Endothelial cell of umbilical vein (primary cell): Measurements from ENCODE around the gene HENMT1. TPM values are rescaled to one million over a fixed set of nuclear protein-coding genes. Genes with fewer than 3 reads are reported as not detected.

Experiments
- BruUV-seq: library from RNA; stranded (reverse); fragments of 400-500 nt; replicated peaks from 2 replicates; lab custom pipeline; 2021; lab: Mats Ljungman, UMichigan
- CTCF ChIA-PET: fragments of 300-600, 350-600 bp; sonication (Branson Sonifier 250); formaldehyde crosslinking; loops from one replicate; lab custom pipeline; 2021; ENCODE audit warnings: antibody characterized with exemption, inconsistent platforms; lab: Charles Lee
- POLR2A ChIA-PET: fragments of 300-600, 350-600 bp; sonication (Branson Sonifier 250); formaldehyde crosslinking; loops from one replicate; lab custom pipeline; 2021; ENCODE audit warnings: antibody characterized with exemption, inconsistent platforms; lab: Charles Lee
- DNase-seq: peaks from one replicate; pipeline ENCODE4 v3.0.0-alpha.2; 2011; ENCODE audit warnings: low read depth, low spot score
- FAIRE-seq: peaks from 2 replicates; lab custom pipeline; 2011; peaks lifted over from hg19 to GRCh38; lab: Jason Lieb, UNC
- H2AFZ ChIP-seq: 2 replicates; pipeline ENCODE4 v1.6.0; 2012; ENCODE audit warnings: low read depth, low read length, control low read depth, inconsistent platforms
- H3K27ac ChIP-seq: 2 replicates; pipeline ENCODE4 v1.5.1; 2011; ENCODE audit warnings: low read depth, mild to moderate bottlenecking, control low read depth, low read length, moderate library complexity; ENCODE audit not compliant: insufficient read depth
- H3K27me3 ChIP-seq, 2 experiments: 2 replicates each; pipeline versions ENCODE4 v1.6.0 to v1.6.1; 2011; ENCODE audit warnings: low read length in 2 of 2, mixed read lengths in 1 of 2; ENCODE audit not compliant: control insufficient read depth in 2 of 2, insufficient read depth in 2 of 2
- H3K36me3 ChIP-seq, 2 experiments: 2 replicates in 1 of 2; 3 replicates in 1 of 2; pipeline ENCODE4 v1.5.1; 2011; ENCODE audit warnings: low read length in 2 of 2, mild to moderate bottlenecking in 1 of 2, moderate library complexity in 1 of 2; ENCODE audit not compliant: control insufficient read depth in 2 of 2, insufficient read depth in 2 of 2; ENCODE audit errors: extremely low read depth in 1 of 2
- H3K4me1 ChIP-seq: 3 replicates; pipeline ENCODE4 v1.5.1; 2011; ENCODE audit warnings: mild to moderate bottlenecking, low read length; ENCODE audit not compliant: control insufficient read depth, insufficient read depth; ENCODE audit errors: extremely low read depth
- H3K4me2 ChIP-seq: 2 replicates; pipeline ENCODE4 v1.6.1; 2011; ENCODE audit warnings: low read length, control low read depth, mixed read lengths; ENCODE audit not compliant: insufficient read depth
- H3K4me3 ChIP-seq, 3 experiments: fragments of 200-600 bp in 1 of 3; sonication (generic), shearing (Covaris generic) in 1 of 3; replicated peaks in 1 of 3; 2 replicates each; pipeline ENCODE4 v1.5.1; 2011 to 2016; ENCODE audit warnings: control low read depth in 3 of 3, low read length in 3 of 3, mild to moderate bottlenecking in 2 of 3, inconsistent platforms in 1 of 3, low read depth in 1 of 3, moderate library complexity in 1 of 3; ENCODE audit not compliant: insufficient read depth in 1 of 3
- H3K79me2 ChIP-seq: 2 replicates; pipeline ENCODE4 v1.6.0; 2012; ENCODE audit warnings: low read length, inconsistent platforms; ENCODE audit not compliant: control insufficient read depth, insufficient read depth
- H3K9ac ChIP-seq: replicated peaks from 2 replicates; pipeline ENCODE3; 2011; ENCODE audit warnings: low read length, control low read depth; ENCODE audit not compliant: insufficient read depth; ENCODE audit errors: extremely low read depth
- H3K9me1 ChIP-seq: replicated peaks from 3 replicates; pipeline ENCODE4 v1.6.0; 2011; ENCODE audit warnings: mild to moderate bottlenecking, low read length; ENCODE audit not compliant: control insufficient read depth, insufficient read depth; ENCODE audit errors: extremely low read depth
- H3K9me3 ChIP-seq: replicated peaks from 2 replicates; pipeline ENCODE4 v1.5.1; 2012; ENCODE audit warnings: low read length, inconsistent platforms; ENCODE audit not compliant: control insufficient read depth, insufficient read depth
- H4K20me1 ChIP-seq: replicated peaks from 2 replicates; pipeline ENCODE3; 2011; ENCODE audit warnings: mild to moderate bottlenecking, low read length; ENCODE audit not compliant: control insufficient read depth, insufficient read depth; ENCODE audit errors: extremely low read depth
- EZH2 ChIP-seq: IDR thresholded peaks from 2 replicates; pipeline ENCODE4 v1.6.1; 2012; ENCODE audit warnings: borderline replicate concordance, low read depth, mild to moderate bottlenecking, moderate library complexity, low read length, inconsistent platforms; ENCODE audit not compliant: severe bottlenecking
- FOS ChIP-seq: IDR thresholded peaks from 2 replicates; pipeline ENCODE4 v1.6.1; 2011; ENCODE audit warnings: mild to moderate bottlenecking, low read length, moderate library complexity, borderline replicate concordance; ENCODE audit not compliant: insufficient read depth
- GATA2 ChIP-seq: IDR thresholded peaks from 2 replicates; pipeline ENCODE4 v1.7.0; 2011; ENCODE audit warnings: low read depth, mild to moderate bottlenecking, moderate library complexity, mixed read lengths, low read length; ENCODE audit not compliant: insufficient read length, insufficient read depth
- JUN ChIP-seq: IDR thresholded peaks from 2 replicates; pipeline ENCODE4 v1.6.1; 2011; ENCODE audit warnings: borderline replicate concordance, low read depth; ENCODE audit not compliant: insufficient read length, insufficient read depth
- MYC ChIP-seq: IDR thresholded peaks from one replicate; pipeline ENCODE4 v1.6.1; 2011; ENCODE audit warnings: mild to moderate bottlenecking, low read depth, low read length
- POLR2A ChIP-seq: IDR thresholded peaks from 2 replicates; pipeline ENCODE4 v1.6.1; 2012; ENCODE audit warnings: low read depth, mild to moderate bottlenecking, control low read depth, low read length
- POLR2AphosphoS5 ChIP-seq: IDR thresholded peaks from 2 replicates; pipeline ENCODE4 v1.6.1; 2012; ENCODE audit warnings: low read depth, mild to moderate bottlenecking, control low read depth, low read length, moderate library complexity; ENCODE audit not compliant: insufficient read depth
- dilution Hi-C: fragments of 300-500 bp; cut with MboI; formaldehyde crosslinking; loops from one replicate; pipeline ENCODE4 v1.15.0; 2019; ENCODE audit warnings: low sequenced_read_pairs; ENCODE audit not compliant: extremely low pct_ligation_motif_present
- intact Hi-C: fragments of 100-400 bp; cut with micrococcal nuclease; formaldehyde crosslinking; loops from one replicate; pipeline ENCODE4 v1.10.0; 2022
- polyA plus RNA-seq, 4 experiments: library from polyadenylated mRNA; depleted of rRNA in 3 of 4; stranded (reverse) in 3 of 4; unstranded in 1 of 4; fragments of >200 nt; gene quantifications; 2 replicates each; pipeline versions ENCODE4 v1.2.1 to v1.2.3, GENCODE V29; 2011 to 2012; ENCODE audit warnings: missing spikeins in 1 of 4
- total RNA-seq: library from RNA; stranded (reverse); gene quantifications from 2 replicates; pipeline ENCODE4 v1.2.3, GENCODE V29; 2021
- TF ChIP-seq, protein P1 (sequence below): IDR thresholded peaks from 2 replicates; pipeline ENCODE4 v1.6.1; 2011; ENCODE audit not compliant: insufficient read depth, insufficient read length
- TF ChIP-seq, protein P2 (sequence below), 2 donors: IDR thresholded peaks; 1 replicate in 1 of 2; 2 replicates in 1 of 2; pipeline ENCODE4 v1.5.1; 2011; ENCODE audit warnings: low read length in 2 of 2, mild to moderate bottlenecking in 2 of 2, moderate library complexity in 2 of 2, control low read depth in 1 of 2, inconsistent platforms in 1 of 2, low read depth in 1 of 2; ENCODE audit not compliant: insufficient read depth in 1 of 2; ENCODE audit errors: extremely low read depth in 1 of 2

Gene HENMT1
- total and polyA plus RNA-seq, 2 donors (not counting 3 experiments of a cell fraction or from before 2014, with no cell fraction given) = 4.4 to 4.5 TPM

- no peak overlapping the region for H2AFZ ChIP-seq
- H3K36me3 ChIP-seq = no peaks in the 10 kb centered on the region
- H3K4me2 ChIP-seq = no peak overlapping the region
- TF ChIP-seq, protein P1, sequence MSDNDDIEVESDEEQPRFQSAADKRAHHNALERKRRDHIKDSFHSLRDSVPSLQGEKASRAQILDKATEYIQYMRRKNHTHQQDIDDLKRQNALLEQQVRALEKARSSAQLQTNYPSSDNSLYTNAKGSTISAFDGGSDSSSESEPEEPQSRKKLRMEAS = no peak
- TF ChIP-seq GATA2 (no peak), JUN (no peak), FOS (no peak), POLR2A (no peak), EZH2 (no peak), MYC (no peak), POLR2AphosphoS5 (no peak)
- TF ChIP-seq, protein P2, sequence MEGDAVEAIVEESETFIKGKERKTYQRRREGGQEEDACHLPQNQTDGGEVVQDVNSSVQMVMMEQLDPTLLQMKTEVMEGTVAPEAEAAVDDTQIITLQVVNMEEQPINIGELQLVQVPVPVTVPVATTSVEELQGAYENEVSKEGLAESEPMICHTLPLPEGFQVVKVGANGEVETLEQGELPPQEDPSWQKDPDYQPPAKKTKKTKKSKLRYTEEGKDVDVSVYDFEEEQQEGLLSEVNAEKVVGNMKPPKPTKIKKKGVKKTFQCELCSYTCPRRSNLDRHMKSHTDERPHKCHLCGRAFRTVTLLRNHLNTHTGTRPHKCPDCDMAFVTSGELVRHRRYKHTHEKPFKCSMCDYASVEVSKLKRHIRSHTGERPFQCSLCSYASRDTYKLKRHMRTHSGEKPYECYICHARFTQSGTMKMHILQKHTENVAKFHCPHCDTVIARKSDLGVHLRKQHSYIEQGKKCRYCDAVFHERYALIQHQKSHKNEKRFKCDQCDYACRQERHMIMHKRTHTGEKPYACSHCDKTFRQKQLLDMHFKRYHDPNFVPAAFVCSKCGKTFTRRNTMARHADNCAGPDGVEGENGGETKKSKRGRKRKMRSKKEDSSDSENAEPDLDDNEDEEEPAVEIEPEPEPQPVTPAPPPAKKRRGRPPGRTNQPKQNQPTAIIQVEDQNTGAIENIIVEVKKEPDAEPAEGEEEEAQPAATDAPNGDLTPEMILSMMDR (IDR thresholded peaks at IDR 0.05; ENCODE audit: extremely low read depth in 1 of 2, insufficient read depth in 1 of 2, low read depth in 1 of 2, low read length in 2 of 2) = no peak
- CTCF ChIA-PET = interaction anchor here (0.8 to 5.8 kb wide), 5 partner anchors 8 to 135 kb away, joined by 3 to 340 read pairs (median 4); partner anchors contain the start of genes EEIG2, HENMT1 and PRPF38B
- intact Hi-C loops = loop anchor here (5.0 kb wide), 1 partner anchor 251 kb away; no protein-coding TSS in a partner anchor
- dilution Hi-C loops = no loop called here
- H3K79me2 ChIP-seq = no peaks in the 10 kb centered on the region
- no peaks in the 10 kb centered on the region for H3K27me3 ChIP-seq
- POLR2A ChIA-PET = no interaction called here
- no peak overlapping the region for H3K4me3 ChIP-seq
- no peaks in the 10 kb centered on the region for H3K9me1 ChIP-seq
- no peaks in the 10 kb centered on the region for H3K4me1 ChIP-seq
- no peak for FAIRE-seq
- DNase-seq = no peak
- no peaks in the 10 kb centered on the region for H3K9me3 ChIP-seq
- H3K9ac ChIP-seq = no peak overlapping the region
- H4K20me1 ChIP-seq = no peaks in the 10 kb centered on the region
- no TSS peak for BruUV-seq
- H3K27ac ChIP-seq = no peak overlapping the region
Observed at GRCh38 chr1:108646265-108646647, 14.6 kb downstream of the HENMT1 start.
